ENCODE measurements around the gene DNAH9. TPM values are rescaled to one million over a fixed set of nuclear protein-coding genes. Genes with fewer than 3 reads are reported as not detected.
A peak's percentile ranks its signal among the peaks of the same experiment; 100 is the strongest.

DNAH9 gene
- total and polyA plus RNA-seq, 2 donors from 2014 or later, result 3.7 to 6.9 TPM

DNA sequence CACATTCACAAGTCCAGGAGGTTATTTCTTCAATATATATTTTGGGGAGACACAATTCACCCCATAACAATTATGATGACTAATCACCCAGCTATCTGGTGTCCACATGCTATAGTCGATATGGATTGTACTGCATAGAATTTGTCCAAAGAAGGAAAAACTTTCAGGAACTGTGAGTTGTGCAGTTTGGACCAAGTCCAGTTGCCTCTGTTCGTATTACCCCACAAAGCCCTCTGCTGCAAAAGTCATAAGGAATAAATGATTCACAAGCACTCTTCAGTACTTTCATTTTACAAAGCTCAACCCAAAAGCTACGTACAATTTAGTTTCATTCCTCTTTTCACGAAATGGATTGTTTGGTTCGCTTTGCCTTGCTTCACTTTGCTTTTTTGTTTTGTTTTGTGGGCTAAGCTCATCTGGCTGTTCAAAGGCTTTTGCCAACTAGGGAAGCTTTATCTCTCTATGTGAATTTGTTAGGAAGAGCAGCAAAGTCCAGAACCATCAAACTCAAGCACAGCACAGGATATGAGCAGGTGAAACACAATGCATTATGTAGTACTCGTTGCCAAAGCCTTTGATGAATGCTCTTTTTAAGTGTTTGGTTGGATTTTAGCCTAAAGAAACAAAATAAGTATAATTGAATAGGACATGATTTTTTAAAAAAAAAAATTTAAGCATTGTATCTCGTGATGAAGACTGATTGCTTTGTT, 300.4 kb downstream of the DNAH9 start:
- FAIRE-seq (no peak), DNase-seq (no peak)
- H3K9ac ChIP-seq (ENCODE audit: low read length in 3 of 3), result no peak overlapping the region
- no peaks in the 10 kb centered on the region for H3K9me3 ChIP-seq (ENCODE audit: control insufficient read depth in 2 of 3, insufficient read depth in 1 of 3, low read length in 3 of 3)
- H3K4me3 ChIP-seq (ENCODE audit: low read length in 3 of 3), result no peak overlapping the region
- TF ChIP-seq, protein P1, sequence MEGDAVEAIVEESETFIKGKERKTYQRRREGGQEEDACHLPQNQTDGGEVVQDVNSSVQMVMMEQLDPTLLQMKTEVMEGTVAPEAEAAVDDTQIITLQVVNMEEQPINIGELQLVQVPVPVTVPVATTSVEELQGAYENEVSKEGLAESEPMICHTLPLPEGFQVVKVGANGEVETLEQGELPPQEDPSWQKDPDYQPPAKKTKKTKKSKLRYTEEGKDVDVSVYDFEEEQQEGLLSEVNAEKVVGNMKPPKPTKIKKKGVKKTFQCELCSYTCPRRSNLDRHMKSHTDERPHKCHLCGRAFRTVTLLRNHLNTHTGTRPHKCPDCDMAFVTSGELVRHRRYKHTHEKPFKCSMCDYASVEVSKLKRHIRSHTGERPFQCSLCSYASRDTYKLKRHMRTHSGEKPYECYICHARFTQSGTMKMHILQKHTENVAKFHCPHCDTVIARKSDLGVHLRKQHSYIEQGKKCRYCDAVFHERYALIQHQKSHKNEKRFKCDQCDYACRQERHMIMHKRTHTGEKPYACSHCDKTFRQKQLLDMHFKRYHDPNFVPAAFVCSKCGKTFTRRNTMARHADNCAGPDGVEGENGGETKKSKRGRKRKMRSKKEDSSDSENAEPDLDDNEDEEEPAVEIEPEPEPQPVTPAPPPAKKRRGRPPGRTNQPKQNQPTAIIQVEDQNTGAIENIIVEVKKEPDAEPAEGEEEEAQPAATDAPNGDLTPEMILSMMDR (IDR thresholded peaks at IDR 0.05; ENCODE audit: borderline replicate concordance, extremely low read depth, insufficient read depth), result no peak
- intact Hi-C loops (cut with DNase I), result no loop called here
- no peak overlapping the region for H3K27ac ChIP-seq (ENCODE audit: low read depth in 2 of 2, low read length in 2 of 2)
- no peaks in the 10 kb centered on the region for H3K4me1 ChIP-seq (ENCODE audit: control insufficient read depth in 2 of 3, insufficient read depth in 2 of 3, low read depth in 1 of 3, low read length in 3 of 3)
- H3K27me3 ChIP-seq (ENCODE audit: control insufficient read depth, insufficient read depth, low read length), result no peaks in the 10 kb centered on the region
- no peaks in the 10 kb centered on the region for H3K36me3 ChIP-seq (ENCODE audit: control insufficient read depth in 2 of 3, insufficient read depth in 3 of 3, low read length in 3 of 3)

DNA sequence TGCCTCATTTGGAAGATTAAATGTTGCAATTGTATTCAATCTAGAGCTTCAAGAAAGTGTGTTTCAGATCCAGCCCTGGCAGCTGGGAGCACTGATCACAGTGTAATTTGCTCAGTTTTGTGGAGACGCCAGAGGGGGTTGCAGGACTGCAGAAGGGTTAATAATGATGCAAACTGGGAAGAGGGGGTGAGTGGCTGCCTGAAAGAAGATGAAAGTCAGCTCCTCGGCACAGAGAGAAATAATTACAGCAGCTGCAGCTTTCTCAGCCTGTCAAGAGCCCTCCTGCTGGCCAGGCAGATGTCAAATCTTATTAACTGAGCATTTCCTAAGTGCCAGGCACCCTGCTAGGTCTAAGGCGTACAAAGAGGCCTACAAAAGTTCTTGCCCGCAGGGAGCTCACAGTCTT, 301.3 kb downstream of the DNAH9 start:
- Histone ChIP-seq H3K27ac (ENCODE audit: low read depth in 2 of 2, low read length in 2 of 2) (no peak overlapping the region), H3K4me3 (ENCODE audit: low read length in 3 of 3) (no peak overlapping the region), H3K27me3 (ENCODE audit: control insufficient read depth, insufficient read depth, low read length) (no peaks in the 10 kb centered on the region), H3K36me3 (ENCODE audit: control insufficient read depth in 2 of 3, insufficient read depth in 3 of 3, low read length in 3 of 3) (no peaks in the 10 kb centered on the region), H3K9me3 (ENCODE audit: control insufficient read depth in 2 of 3, insufficient read depth in 1 of 3, low read length in 3 of 3) (no peaks in the 10 kb centered on the region), H3K4me1 (ENCODE audit: control insufficient read depth in 2 of 3, insufficient read depth in 2 of 3, low read depth in 1 of 3, low read length in 3 of 3) (no peaks in the 10 kb centered on the region), H3K9ac (ENCODE audit: low read length in 3 of 3) (no peak overlapping the region)
- DNase-seq (peak in 1 of 5 donors; percentile 29), FAIRE-seq (no peak)
- intact Hi-C loops (cut with DNase I), result no loop called here
- TF ChIP-seq, protein P1 (IDR thresholded peaks at IDR 0.05; ENCODE audit: borderline replicate concordance, extremely low read depth, insufficient read depth), result no peak

DNA sequence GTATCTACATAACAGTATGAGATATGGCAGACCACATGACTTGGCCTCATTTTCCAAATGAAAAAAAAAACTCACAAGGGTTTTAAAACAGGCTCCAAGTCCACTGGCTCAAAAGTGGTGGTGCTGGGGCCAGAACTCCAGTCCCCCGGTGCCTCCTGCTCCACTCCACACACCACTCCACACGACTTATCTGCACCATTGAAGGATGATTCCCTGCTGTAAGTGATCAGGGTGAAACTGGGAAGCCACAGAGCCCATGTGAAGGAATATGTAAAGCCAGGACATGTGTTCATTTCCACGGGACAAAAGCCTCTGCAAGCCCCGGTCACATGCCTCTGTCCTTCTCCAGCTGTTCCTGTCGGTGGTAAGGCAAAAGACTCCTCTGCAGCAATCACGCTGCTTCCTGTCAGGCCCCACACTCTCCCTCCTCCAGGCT, 301.8 kb downstream of the DNAH9 start:
- FAIRE-seq, result no peak
- TF ChIP-seq, protein P1 (IDR thresholded peaks at IDR 0.05; ENCODE audit: borderline replicate concordance, extremely low read depth, insufficient read depth), result no peak
- H3K27ac ChIP-seq (ENCODE audit: low read depth in 2 of 2, low read length in 2 of 2), result no peak overlapping the region
- no peaks in the 10 kb centered on the region for H3K9me3 ChIP-seq (ENCODE audit: control insufficient read depth in 2 of 3, insufficient read depth in 1 of 3, low read length in 3 of 3)
- peak in 3 of 5 donors; percentile 7 to 63 (median 14) for DNase-seq
- no peaks in the 10 kb centered on the region for H3K4me1 ChIP-seq (ENCODE audit: control insufficient read depth in 2 of 3, insufficient read depth in 2 of 3, low read depth in 1 of 3, low read length in 3 of 3)
- intact Hi-C loops (cut with DNase I), result no loop called here
- no peak overlapping the region for H3K4me3 ChIP-seq (ENCODE audit: low read length in 3 of 3)
- no peak overlapping the region for H3K9ac ChIP-seq (ENCODE audit: low read length in 3 of 3)
- H3K36me3 ChIP-seq (ENCODE audit: control insufficient read depth in 2 of 3, insufficient read depth in 3 of 3, low read length in 3 of 3), result no peaks in the 10 kb centered on the region
- no peaks in the 10 kb centered on the region for H3K27me3 ChIP-seq (ENCODE audit: control insufficient read depth, insufficient read depth, low read length)
